Sciatic nerve (tissue), 2 donors: ENCODE measurements around the gene CADPS2. TPM values are rescaled to one million over a fixed set of nuclear protein-coding genes. Genes with fewer than 3 reads are reported as not detected.

Experiments
- ATAC-seq: fragments of 200-7000 bp; cut with Tn5 transposase; one replicate; pipeline ENCODE4 v1.9.1; 2020; ENCODE audit warnings: mild to moderate bottlenecking, moderate library complexity
- DNase-seq: peaks from one replicate; pipeline ENCODE4 v3.0.0-alpha.2; 2020; ENCODE audit warnings: low spot score
- intact Hi-C: fragments of 100-400 bp; cut with DNase I; formaldehyde crosslinking; loops from one replicate; pipeline ENCODE4 v1.14.2; 2022
- total RNA-seq: library from RNA; stranded (reverse); fragmentation: NEBNext Ultra II Directional; extraction: Animal tissue kit (Norgen Biotek cat#: 25700); gene quantifications from one replicate; pipeline ENCODE4 v1.2.1, GENCODE V29; 2021
- donor health status: DM: no; HTN: no; CAD: no.
- donor health status: DM: no; HTN: no; CAD: no.

CADPS2 gene
- total RNA-seq, result 11.0 TPM

- peak; percentile 85 for DNase-seq
- ATAC-seq, result peak; percentile 93
- intact Hi-C loops, result no loop called here
Observed at GRCh38 chr7:122886357-122887081, at the start of gene CADPS2. Gene CADPS2 (minus strand): TSS chr7:122886460. CDS start chr7:122886337, 123 bp downstream.

- ATAC-seq (no peak), DNase-seq (no peak)
- intact Hi-C loops, result no loop called here
Observed at GRCh38 chr7:122935620-122936019, 49.4 kb upstream of the CADPS2 start.

GRCh38 chr7:122919643-122920181 lies 33.5 kb upstream of the CADPS2 start:
- ATAC-seq, result no peak
- intact Hi-C loops, result no loop called here
- no peak for DNase-seq

GRCh38 chr7:122914812-122915211 lies 28.6 kb upstream of the CADPS2 start:
- DNase-seq (no peak), ATAC-seq (no peak)
- intact Hi-C loops, result no loop called here

GRCh38 chr7:122913608-122914007 lies 27.3 kb upstream of the CADPS2 start:
- intact Hi-C loops, result no loop called here
- no peak for ATAC-seq
- no peak for DNase-seq

DNA sequence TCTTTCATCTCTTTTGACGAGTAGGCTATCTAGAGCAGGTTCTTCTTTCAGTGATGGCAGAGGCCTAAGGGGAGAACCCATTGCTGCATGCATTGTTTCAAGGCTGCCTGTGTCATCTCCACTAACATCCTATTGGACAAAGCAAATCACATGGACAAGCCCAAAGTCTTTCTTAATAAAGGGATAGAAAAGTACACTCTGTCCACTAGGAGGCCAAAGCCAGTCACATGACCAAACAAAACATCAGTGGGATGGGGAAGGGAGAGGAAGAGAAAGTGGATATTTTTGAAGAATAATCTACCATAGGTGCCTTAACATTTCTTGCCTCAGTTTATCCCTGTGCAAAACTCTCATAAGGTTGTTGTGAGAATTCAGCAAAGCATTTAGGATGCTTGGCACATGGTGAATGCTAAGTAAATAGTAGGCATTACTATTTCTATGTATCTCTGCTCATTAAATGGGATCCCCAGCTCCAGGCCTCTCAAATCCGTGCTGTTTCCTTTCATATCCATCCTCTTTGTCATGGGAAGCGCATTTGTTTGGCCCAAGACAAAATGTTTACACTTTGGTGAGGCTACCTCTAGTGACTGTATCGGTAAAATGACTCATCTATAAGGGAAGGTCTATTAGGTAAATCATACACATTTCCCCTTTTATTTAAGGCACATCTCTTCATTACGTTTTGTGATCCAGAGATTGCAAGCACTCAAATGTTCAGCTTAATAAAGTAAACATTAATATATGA lies 16.7 kb upstream of the CADPS2 start:
- ATAC-seq, result no peak
- intact Hi-C loops, result no loop called here
- no peak for DNase-seq

DNA sequence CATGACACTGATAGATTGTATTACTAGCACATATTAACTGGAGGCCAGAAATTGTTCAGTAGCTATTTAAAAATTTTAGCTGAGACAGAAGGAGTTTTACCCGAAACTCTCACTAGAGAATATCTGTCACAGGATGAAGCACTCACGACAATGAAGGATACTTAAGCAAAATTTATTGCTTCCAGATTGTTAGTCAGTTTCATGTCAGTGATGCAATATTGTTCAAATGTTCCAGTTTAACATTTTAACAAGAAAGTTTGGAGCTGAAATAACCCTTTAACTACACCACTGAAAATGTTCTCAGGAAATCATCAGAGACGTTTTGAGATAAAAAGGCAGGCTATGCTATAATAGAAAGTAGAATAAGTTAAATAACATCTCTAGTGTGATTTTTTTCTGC lies 15.0 kb upstream of the CADPS2 start:
- no peak for DNase-seq
- intact Hi-C loops, result no loop called here
- no peak for ATAC-seq

DNA sequence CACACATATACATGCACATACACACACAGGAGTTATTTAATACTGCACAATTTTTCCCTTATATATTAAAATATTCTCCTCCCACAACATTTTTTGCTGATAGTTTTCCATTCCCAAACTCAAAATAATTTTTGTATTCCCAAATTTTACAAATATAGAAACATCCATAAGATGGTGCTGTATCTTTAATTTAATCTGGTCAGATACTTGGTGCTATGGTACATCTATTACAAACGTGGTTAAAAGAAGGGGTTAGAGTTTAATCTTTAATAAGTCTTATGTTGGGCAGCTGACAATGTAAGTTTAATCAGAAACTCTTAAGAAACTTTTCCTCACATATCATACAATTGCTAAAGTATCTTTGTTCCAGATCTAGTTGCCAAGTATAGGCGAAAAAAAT lies 10.2 kb upstream of the CADPS2 start:
- intact Hi-C loops, result no loop called here
- no peak for DNase-seq
- no peak for ATAC-seq

GRCh38 chr7:122893486-122893885 lies 7.2 kb upstream of the CADPS2 start:
- ATAC-seq, result no peak
- intact Hi-C loops, result no loop called here

DNA sequence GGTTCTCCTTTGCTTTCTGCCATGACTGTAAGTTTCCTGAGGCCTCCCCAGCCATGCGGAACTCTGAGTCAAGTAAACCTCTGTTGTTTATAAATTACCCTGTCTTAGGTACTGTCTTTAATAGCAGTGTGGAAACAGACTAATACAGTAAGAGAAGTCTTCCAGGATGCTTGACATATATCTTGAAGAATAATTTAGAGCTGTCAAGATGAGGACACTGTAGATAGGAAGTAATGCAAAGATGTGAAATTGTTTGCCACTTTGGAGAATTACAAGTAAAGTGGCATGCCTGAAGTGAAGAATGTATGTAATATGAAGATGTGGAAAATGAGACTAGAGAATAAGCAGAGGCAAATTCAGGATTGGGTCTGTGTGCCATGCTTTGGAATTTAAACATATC lies 2.9 kb upstream of the CADPS2 start:
- no peak for DNase-seq
- intact Hi-C loops, result no loop called here
- ATAC-seq, result no peak

More at GRCh38 chr7:122893486-122893885, 7.2 kb upstream of the CADPS2 start:
- no peak for DNase-seq

DNA sequence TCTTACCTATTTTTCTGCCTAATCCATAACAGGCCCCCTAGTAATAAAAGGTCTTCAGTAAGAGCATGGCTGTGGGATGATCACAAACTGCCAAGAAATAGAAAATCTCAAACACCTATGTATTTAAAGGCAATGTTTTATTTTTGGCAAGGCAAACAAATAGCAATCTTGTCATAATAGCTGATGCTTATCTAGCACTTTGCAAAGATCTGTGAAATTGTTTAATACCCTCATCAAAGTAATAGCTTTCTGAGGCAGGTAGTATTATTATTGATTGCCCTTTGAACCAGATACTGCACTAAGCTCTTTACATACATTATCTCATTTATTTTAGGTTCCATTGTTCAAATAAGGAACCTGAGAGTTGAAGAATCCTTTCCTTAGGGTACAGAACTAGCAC lies 1.6 kb upstream of the CADPS2 start:
- intact Hi-C loops, result no loop called here
- DNase-seq, result no peak
- ATAC-seq, result no peak

- intact Hi-C loops, result no loop called here
- DNase-seq (peak; percentile 76), ATAC-seq (peak; percentile 90)
Observed at GRCh38 chr7:122887198-122887597, 938 bp upstream of the CADPS2 start.

DNA sequence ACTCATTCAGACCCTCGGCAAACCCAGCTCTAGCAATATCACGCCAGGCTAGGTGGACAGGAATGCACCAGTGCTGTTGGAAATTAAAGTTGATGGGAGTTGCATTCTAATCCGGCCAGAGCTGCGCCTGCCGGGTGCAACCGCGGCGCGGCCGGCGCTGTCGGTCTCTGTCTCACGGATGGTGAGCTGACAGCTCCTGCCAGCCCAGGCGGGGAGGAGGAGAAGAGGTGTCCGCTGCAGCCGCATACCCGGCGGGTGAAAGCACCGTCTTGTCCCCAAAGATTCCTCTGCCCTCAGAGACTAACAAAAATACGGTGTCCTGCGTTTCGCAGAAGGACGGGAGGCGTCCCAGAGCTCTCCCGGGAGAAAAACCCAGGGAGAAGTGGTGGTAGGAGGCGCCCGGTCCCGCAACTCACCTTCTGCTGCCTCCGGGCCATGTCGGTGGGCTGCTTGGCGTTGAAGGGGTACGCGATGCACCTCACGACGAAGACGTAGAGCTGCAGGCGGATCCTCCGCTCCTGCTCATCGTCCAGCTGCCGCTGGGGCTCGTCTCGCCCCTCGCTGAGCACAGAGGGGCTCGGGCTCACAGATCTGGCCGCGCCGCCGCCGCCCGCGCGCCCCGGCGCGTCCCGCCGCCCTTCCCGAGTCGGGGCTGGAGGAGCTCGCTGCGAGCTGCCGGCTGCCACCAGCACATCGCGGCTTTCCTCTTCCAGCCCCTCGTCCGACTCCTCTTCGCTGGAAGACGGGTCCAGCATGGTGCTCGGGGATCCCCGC lies 490 bp downstream of the CADPS2 start:
- intact Hi-C loops, result no loop called here
- peak; percentile 59 for ATAC-seq
- DNase-seq, result peak; percentile 56

GRCh38 chr7:122884186-122884585 lies 2.1 kb downstream of the CADPS2 start:
- DNase-seq (no peak), ATAC-seq (no peak)
- intact Hi-C loops, result no loop called here

DNA sequence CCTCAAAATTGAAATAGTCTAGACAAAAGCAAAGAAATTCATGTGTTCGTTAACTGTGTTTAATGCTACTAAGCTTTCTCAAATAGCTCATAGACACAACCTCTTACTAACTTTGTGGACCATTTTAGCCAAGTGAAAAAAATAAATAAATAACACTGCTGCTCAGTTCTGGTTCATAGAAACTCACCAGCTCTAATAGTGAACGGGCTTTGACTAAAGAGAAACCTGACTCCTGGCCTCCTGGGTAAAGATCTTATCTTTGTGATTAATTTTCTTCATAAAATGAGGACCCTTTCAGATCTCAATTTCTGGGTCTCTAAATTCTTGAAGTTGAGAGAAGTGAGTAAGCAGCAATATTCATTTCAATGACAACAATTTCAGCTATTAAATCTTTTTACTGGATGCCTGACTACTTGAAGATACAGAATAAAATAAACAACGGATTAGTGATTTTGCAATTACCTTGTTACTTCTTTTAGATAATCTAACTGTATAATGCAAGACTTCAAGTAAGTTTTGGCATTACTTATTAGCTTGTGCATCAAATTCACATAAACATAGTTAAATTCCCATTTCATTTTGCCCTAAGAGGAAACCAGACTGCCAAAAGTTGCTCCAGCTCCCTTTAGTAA lies 3.1 kb downstream of the CADPS2 start:
- DNase-seq (no peak), ATAC-seq (no peak)
- intact Hi-C loops, result no loop called here

GRCh38 chr7:122881324-122881723 lies 4.9 kb downstream of the CADPS2 start:
- intact Hi-C loops, result no loop called here
- ATAC-seq, result no peak
- no peak for DNase-seq

DNA sequence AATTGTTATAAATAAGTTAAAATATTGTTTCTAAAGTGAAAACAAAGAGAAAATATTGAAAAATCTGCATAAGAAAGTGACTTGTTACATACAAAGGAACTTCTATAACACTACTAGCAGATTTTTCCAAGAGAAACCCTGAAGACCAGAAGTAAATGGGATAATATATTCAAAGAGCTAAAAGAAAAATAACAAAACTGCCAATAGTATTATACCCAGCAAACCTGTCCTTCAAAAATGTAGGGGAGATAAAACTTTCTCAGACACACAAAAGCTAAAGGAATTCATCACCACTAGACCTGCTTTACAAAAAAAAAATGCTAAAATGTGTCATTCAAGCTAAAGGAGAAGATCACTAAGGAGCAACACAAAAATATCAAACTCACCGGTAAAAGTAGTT lies 17.0 kb downstream of the CADPS2 start:
- DNase-seq, result no peak

DNA sequence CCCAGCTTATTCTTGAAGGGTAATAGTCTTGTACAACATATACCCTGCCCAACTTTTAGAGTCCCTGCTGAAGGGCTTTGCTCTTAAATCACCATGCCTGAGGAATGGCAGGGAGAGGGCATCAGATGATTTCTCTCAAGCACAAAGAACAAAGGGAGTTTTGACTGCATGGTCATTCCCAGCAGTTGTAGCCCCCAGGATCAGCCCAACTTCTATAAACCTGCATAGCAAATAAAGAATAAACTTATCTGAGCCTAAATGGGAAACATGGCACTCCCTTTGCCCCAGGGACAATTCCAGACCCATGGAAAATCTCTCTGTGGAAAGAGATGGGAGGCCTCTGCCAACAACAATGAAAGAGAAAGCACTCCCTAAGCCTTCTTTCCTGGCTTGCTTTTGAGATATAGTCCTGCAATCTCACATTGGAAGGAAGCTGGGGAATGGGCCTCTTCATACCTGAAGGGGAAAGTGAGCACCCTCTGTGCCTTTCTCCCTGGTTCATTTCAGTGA lies 18.7 kb downstream of the CADPS2 start:
- intact Hi-C loops, result no loop called here
- no peak for ATAC-seq
- DNase-seq, result no peak

More for the DNA sequence above, 17.0 kb downstream of the CADPS2 start:
- ATAC-seq, result no peak
- intact Hi-C loops, result no loop called here

DNA sequence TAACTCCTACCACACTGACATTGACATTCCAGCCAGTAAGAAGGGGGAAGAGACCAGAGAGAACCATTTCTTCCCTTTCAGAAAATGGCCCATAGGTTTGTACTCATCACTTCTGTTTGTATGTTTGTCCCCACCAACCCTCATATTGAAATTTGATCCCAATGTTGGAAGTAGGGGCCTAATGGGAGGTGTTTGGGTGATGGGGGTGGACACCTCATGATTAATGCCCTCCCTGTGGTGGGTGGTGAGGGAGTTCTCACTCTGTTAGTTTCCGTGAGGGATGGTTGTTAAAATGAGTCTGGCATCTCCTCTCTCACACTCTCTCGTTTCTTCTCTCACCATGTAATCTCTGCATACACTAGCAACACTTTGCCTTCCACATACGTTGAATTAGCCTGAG lies 21.4 kb downstream of the CADPS2 start:
- no peak for DNase-seq
- intact Hi-C loops, result loop anchor here (5.0 kb wide), 1 partner anchor 538 kb away; no protein-coding TSS in a partner anchor
- ATAC-seq, result no peak
